ENCODE measurements around the gene THBS1. TPM values are rescaled to one million over a fixed set of nuclear protein-coding genes. Genes with fewer than 3 reads are reported as not detected.

The THBS1 gene
- 64.6 to 112 TPM (median 90.6 TPM) in 5 replicates for total RNA-seq (2022; extraction: Qiagen RNA extraction)

GRCh38 chr15:39580485-39581241, at the start of gene THBS1:
Gene THBS1 (plus strand): TSS chr15:39581079. CDS start chr15:39581858, 779 bp downstream.

Other genes with a start within 250 kb of the THBS1 start
- gene FSIP1, start 201.8 kb downstream of the THBS1 start, total RNA-seq (2022; extraction: Qiagen RNA extraction), result 0.58 to 1.2 TPM (median 0.95 TPM) in 5 replicates

Measured in A549 treated with dexamethasone at 1 μM for 4 hours (cell line).